Activated naive CD4-positive, alpha-beta T cell (primary cell): ENCODE results near the gene TCEAL7.

Experiments used
- DNase-seq, 4 experiments: peaks; one replicate each; lab custom pipeline; 2025; lab: John Stamatoyannopoulos, UW

TCEAL7 gene

DNA sequence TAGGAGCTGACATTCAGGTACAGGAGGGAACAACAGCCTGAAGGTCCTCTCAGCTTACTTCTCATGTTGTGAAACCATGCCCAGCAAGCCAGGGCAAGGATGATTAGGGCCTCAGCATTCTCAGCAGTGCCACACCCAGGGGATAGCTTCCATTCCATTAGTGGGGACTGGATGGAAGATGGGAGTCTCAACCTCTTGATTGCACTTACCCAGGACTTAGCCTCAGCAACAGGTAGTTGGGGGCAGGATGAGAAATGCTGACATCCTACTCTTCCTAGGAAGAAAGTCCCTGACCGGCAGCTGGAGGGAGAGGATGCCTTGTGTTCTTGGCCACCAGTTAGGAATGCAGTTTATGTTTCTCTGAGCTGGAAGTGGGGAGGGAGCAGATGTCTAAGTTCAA lies 37.5 kb downstream of the TCEAL7 start:
- DNase-seq, result no peak

GRCh38 chrX:103369479-103369878 lies 39.4 kb downstream of the TCEAL7 start:
- DNase-seq, result no peak

DNA sequence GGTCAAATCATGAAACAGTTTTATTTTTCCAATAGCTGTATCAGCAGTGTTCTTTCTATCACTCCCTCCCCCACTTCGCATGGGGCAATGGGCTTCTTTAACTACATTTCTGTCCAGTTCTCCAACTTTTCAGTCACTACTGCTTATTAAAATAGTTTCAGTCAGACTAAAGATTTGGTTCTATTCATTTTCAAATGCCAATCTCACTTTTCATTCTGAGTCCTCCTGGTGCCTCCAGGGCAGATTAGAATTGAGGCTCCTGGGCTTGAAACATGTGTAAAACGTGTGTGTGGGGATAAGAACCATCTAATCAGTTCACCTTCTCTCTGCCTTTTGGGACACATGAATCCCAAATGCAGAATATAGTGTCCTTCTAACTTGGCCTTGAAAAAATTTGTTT lies 42.8 kb downstream of the TCEAL7 start:
- no peak for DNase-seq

DNA sequence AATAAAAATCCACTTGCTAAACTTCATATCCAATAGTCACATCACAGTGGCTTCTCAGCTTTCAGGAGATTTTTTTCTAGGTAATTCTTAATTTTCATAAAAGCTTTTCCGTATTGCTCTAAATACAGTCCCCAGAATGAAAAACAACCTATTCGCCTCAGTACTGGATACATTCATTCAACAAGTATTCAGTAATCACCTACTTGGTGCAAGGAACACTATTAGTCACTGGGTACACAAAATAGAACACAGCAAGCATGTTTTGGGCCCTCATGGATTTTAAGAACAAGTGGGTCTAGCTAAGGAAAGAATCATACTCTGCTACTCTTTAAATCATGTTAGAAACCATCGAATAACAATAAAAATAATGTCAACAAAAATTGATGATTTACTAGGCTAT lies 43.5 kb downstream of the TCEAL7 start:
- DNase-seq, result no peak

GRCh38 chrX:103376118-103376978 lies 46.3 kb downstream of the TCEAL7 start, which contains the start of gene BEX3:
Gene BEX3, plus strand, starts transcription at chrX:103376538. Its CDS starts 984 bp downstream, at chrX:103377522.
- DNase-seq, result peak in 2 of 4 experiments; percentile 19 to 41

DNA sequence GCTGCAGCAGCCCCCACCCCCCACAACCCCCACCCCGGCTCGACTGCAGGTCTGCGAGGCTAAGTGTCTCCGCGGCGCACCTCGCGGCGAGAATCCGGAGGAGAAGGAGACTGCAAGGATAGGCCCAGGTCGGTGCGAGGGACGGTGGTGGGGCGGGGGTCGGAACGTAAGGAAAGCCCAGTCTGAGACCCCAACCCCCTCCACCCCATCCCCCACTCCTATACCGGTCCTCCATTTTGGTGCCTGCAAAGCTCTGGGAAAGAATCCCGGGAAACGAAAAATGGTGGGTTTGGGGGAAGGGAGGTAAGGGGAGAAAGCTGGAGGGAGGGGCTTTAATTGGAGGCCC lies 46.9 kb downstream of the TCEAL7 start:
- DNase-seq, result peak in 1 of 4 experiments; percentile 5

DNA sequence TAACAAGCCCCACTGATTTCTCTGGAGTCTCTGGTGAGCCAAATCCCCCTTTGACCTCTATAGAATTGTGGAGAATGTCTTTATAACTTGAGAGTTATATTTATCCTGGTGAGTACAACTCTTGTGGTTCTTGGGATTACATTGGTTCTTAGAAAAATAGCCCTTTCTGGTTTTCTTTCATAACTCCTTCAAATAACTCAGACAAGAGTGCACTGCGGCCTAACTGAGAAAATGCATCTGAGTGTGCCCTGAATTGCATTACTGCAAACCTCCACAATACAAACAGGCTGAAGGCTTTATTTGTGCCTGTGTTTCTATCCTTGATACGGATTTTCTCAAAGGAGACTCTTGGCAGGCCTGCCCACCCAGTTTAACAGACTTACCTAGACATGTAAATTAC lies 49.0 kb downstream of the TCEAL7 start:
- no peak for DNase-seq
